Ovary (tissue), 9 donors: ENCODE measurements around the gene TRUB2. TPM values are rescaled to one million over a fixed set of nuclear protein-coding genes. Genes with fewer than 3 reads are reported as not detected.

Experiments
- DNase-seq, 5 donors: peaks; one replicate each; pipeline ENCODE4 v3.0.0-alpha.2; 2019 to 2020
- H3K27ac ChIP-seq, 2 donors: fragments of 200-600 bp; one replicate each; pipeline versions ENCODE4 v1.5.1 to v1.8.0; 2019 to 2022
- H3K27me3 ChIP-seq: fragments of 200-600 bp; one replicate; pipeline ENCODE4 v1.8.0; 2022
- H3K36me3 ChIP-seq: fragments of 200-600 bp; sonication (generic); one replicate; pipeline ENCODE4 v1.5.1; 2019
- H3K4me1 ChIP-seq: one replicate; pipeline ENCODE4 v1.8.1; 2013; ENCODE audit warnings: mild to moderate bottlenecking, moderate library complexity; ENCODE audit not compliant: insufficient read depth
- H3K4me3 ChIP-seq: fragments of 200-600 bp; sonication (generic); one replicate; pipeline ENCODE4 v1.5.1; 2017
- H3K9me3 ChIP-seq, 2 donors: fragments of 200-600 bp in 1 of 2; sonication (generic) in 1 of 2; one replicate each; pipeline versions ENCODE4 v1.5.1 to v1.8.1; 2013 to 2019; ENCODE audit warnings: mild to moderate bottlenecking in 1 of 2, moderate library complexity in 1 of 2
- EP300 ChIP-seq: sonication (generic); formaldehyde crosslinking; IDR thresholded peaks from one replicate; pipeline ENCODE4 v1.6.1; 2017; ENCODE audit warnings: antibody characterized with exemption
- POLR2A ChIP-seq: fragments of 450-650 bp; IDR thresholded peaks from one replicate; pipeline ENCODE4 v1.6.1; 2017; ENCODE audit warnings: antibody characterized with exemption, mild to moderate bottlenecking, moderate library complexity
- WGBS, 3 donors: extraction: QIAGEN DNeasy Blood & Tissue Kit in 1 of 3; methylation state at CpG; one replicate each; pipeline versions ENCODE4 v1.1.5 to v1.1.7; 2013 to 2017; 5-methylcytosine and 5-hydroxymethylcytosine counted together
- intact Hi-C, 4 donors: fragments of 100-400 bp; cut with DNase I; formaldehyde crosslinking; loops; one replicate each; pipeline versions ENCODE4 v1.11.0 to v1.15.1; 2022 to 2023
- polyA plus RNA-seq, 2 donors: library from polyadenylated mRNA; stranded (reverse); fragments of 200-250 nt in 1 of 2; fragments of 350-450 nt in 1 of 2; fragmentation: Illumina TruSeq in 1 of 2; extraction: RNeasy Lipid Tissue Mini Kit (QIAGEN cat#74804) in 1 of 2; gene quantifications; one replicate each; pipeline ENCODE4 v1.2.3, GENCODE V29; 2013 to 2014
- total RNA-seq, 7 donors: library from RNA; depleted of rRNA in 2 of 7; stranded (reverse); fragments of >200 nt in 2 of 7; fragmentation: NEBNext Ultra II Directional in 3 of 7; extraction: Animal tissue kit (Norgen Biotek cat#: 25700) in 3 of 7; gene quantifications; one replicate each; pipeline versions ENCODE4 v1.1.0 to v1.2.4, GENCODE V29; 2016 to 2023
- TF ChIP-seq, protein P1 (sequence below), 3 donors: fragments of 450-650 bp in 2 of 3; fragments of 200-600 bp in 1 of 3; IDR thresholded peaks; one replicate each; pipeline versions ENCODE4 v1.5.1 to v1.8.0; 2016 to 2022; ENCODE audit warnings: antibody characterized with exemption in 3 of 3, mild to moderate bottlenecking in 1 of 3
- donor health status: DM: no; HTN: no; CAD: no; lungs with moderate emphysema.
- donor health status: DM: no; HTN: no; CAD: no.
- donor health status: Bipolar disorder and iron deficiency.
- donor health status: DM: yes; HTN: yes; CAD: no.
- donor health status: DM: no; HTN: no; CAD: no.
- donor health status: DM: yes; HTN: yes; CAD: no.

TRUB2 gene
- total and polyA plus RNA-seq, 9 donors, result 4.6 to 29.4 (median 19.7) TPM

- no peak for DNase-seq
- no peaks in the 10 kb centered on the region for H3K27me3 ChIP-seq
- 35 to 47% (median 38%) methylated on average over 9 of the region's 9 CpGs for WGBS, 3 donors
- H3K4me3 ChIP-seq, result no peak overlapping the region
- no peaks in the 10 kb centered on the region for H3K36me3 ChIP-seq
- no peak overlapping the region for H3K27ac ChIP-seq
- no peaks in the 10 kb centered on the region for H3K4me1 ChIP-seq
- H3K9me3 ChIP-seq, result no peaks in the 10 kb centered on the region
- TF ChIP-seq, protein P1, sequence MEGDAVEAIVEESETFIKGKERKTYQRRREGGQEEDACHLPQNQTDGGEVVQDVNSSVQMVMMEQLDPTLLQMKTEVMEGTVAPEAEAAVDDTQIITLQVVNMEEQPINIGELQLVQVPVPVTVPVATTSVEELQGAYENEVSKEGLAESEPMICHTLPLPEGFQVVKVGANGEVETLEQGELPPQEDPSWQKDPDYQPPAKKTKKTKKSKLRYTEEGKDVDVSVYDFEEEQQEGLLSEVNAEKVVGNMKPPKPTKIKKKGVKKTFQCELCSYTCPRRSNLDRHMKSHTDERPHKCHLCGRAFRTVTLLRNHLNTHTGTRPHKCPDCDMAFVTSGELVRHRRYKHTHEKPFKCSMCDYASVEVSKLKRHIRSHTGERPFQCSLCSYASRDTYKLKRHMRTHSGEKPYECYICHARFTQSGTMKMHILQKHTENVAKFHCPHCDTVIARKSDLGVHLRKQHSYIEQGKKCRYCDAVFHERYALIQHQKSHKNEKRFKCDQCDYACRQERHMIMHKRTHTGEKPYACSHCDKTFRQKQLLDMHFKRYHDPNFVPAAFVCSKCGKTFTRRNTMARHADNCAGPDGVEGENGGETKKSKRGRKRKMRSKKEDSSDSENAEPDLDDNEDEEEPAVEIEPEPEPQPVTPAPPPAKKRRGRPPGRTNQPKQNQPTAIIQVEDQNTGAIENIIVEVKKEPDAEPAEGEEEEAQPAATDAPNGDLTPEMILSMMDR (IDR thresholded peaks at IDR 0.05), result no peak
- no peak for TF ChIP-seq POLR2A
- no peak for TF ChIP-seq EP300
- intact Hi-C loops, result no loop called here
Observed at GRCh38 chr9:128304136-128304970, 17.9 kb downstream of the TRUB2 start.

GRCh38 chr9:128298535-128299482 is 23.4 kb downstream of the TRUB2 start:
- intact Hi-C loops, result no loop called here
- H3K36me3 ChIP-seq, result no peaks in the 10 kb centered on the region
- no peak for DNase-seq
- H3K27me3 ChIP-seq, result no peaks in the 10 kb centered on the region
- H3K4me1 ChIP-seq, result no peaks in the 10 kb centered on the region
- WGBS, 3 donors, result 89 to 93% (median 92%) methylated on average over 20 of the region's 20 CpGs
- no peak overlapping the region for H3K27ac ChIP-seq
- H3K4me3 ChIP-seq, result no peak overlapping the region
- H3K9me3 ChIP-seq, result no peaks in the 10 kb centered on the region
- TF ChIP-seq EP300 (no peak), POLR2A (no peak)
- TF ChIP-seq, protein P1 (IDR thresholded peaks at IDR 0.05), result no peak

DNA sequence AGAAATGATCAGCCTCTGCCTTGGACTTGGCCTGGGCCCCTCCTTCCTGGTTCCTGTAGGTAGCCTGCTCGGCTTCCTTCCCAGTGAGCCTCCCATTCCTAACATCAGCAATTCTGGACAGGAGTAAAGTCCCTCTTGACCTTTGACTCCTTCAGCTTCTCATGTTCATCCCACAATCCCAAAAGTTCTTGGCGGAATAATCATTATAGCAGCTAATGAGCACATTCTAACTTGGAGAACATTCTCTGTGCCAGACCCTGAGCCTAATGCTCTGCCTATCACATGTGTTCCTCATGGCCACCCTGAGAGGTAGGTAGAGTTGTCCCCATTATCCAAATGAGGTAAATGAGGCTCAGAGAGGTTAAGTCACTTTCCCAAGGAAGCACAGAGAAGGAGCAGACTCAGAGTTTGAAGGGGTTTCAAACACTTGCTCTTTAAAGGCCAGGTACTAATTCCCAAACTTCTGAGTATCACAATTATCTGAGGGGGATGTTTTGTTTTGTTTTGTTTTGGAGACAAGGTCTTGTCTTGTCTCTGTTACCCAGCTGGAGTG is 24.9 kb downstream of the TRUB2 start:
- Histone ChIP-seq H3K27me3 (no peaks in the 10 kb centered on the region), H3K9me3 (no peaks in the 10 kb centered on the region), H3K27ac (no peak overlapping the region), H3K4me3 (no peak overlapping the region), H3K4me1 (no peaks in the 10 kb centered on the region), H3K36me3 (no peaks in the 10 kb centered on the region)
- TF ChIP-seq POLR2A (no peak), EP300 (no peak)
- TF ChIP-seq, protein P1 (IDR thresholded peaks at IDR 0.05), result no peak
- DNase-seq, result no peak
- intact Hi-C loops, result no loop called here
- 81 to 84% (median 82%) methylated on average over 2 of the region's 2 CpGs for WGBS, 3 donors
